G401.6 (cell line): ENCODE data around the gene KRT36.

Experiments
- FAIRE-seq: peaks from 2 replicates; lab custom pipeline; 2012; peaks lifted over from hg19 to GRCh38; lab: Jason Lieb, UNC

Gene KRT36

GRCh38 chr17:41521574-41522261, 32.0 kb upstream of the KRT36 start:
- FAIRE-seq: no peak

- no peak for FAIRE-seq
These were observed 31.3 kb upstream of the KRT36 start for GRCh38 chr17:41520821-41521521.

GRCh38 chr17:41519501-41520224, 30.0 kb upstream of the KRT36 start:
- FAIRE-seq: no peak

- FAIRE-seq: no peak
These were observed 29.2 kb upstream of the KRT36 start, which contains the start of gene KRT15 for GRCh38 chr17:41518789-41519449. Gene KRT15 (minus strand): TSS chr17:41518890. CDS start chr17:41518827, 63 bp downstream.

GRCh38 chr17:41518031-41518430, 28.3 kb upstream of the KRT36 start:
- FAIRE-seq: no peak

- FAIRE-seq: no peak
These were observed 27.1 kb upstream of the KRT36 start for GRCh38 chr17:41516830-41517283.

- FAIRE-seq: no peak
These were observed 26.6 kb upstream of the KRT36 start for GRCh38 chr17:41516147-41516829.

- no peak for FAIRE-seq
These were observed 23.4 kb upstream of the KRT36 start for GRCh38 chr17:41513168-41513547.

GRCh38 chr17:41512546-41513167, 22.9 kb upstream of the KRT36 start:
- no peak for FAIRE-seq

- no peak for FAIRE-seq
These were observed 22.0 kb upstream of the KRT36 start for GRCh38 chr17:41511716-41512115.

- no peak for FAIRE-seq
These were observed 21.4 kb upstream of the KRT36 start for GRCh38 chr17:41511116-41511515.

- no peak for FAIRE-seq
These were observed 20.7 kb upstream of the KRT36 start for GRCh38 chr17:41510251-41511065.

GRCh38 chr17:41507315-41507880, 17.7 kb upstream of the KRT36 start:
- FAIRE-seq: no peak

GRCh38 chr17:41505809-41506767, 16.4 kb upstream of the KRT36 start:
- FAIRE-seq: no peak

GRCh38 chr17:41505007-41505808, 15.5 kb upstream of the KRT36 start, which contains the start of gene KRT13:
Gene KRT13 (minus strand): TSS chr17:41505612. CDS start chr17:41505550, 62 bp downstream.
- no peak for FAIRE-seq

- FAIRE-seq: no peak
These were observed 14.7 kb upstream of the KRT36 start for GRCh38 chr17:41504246-41504977.

GRCh38 chr17:41503202-41503601, 13.5 kb upstream of the KRT36 start:
- FAIRE-seq: no peak
